GM19023 (cell line): ENCODE measurements around the gene SNORC.

Source experiments
- ATAC-seq: cut with Tn5 transposase; IDR thresholded peaks from one replicate; pipeline ENCODE4 v1.9.1; 2021; ENCODE audit warnings: mild to moderate bottlenecking, moderate library complexity; ENCODE audit not compliant: unreplicated experiment

Gene SNORC

DNA sequence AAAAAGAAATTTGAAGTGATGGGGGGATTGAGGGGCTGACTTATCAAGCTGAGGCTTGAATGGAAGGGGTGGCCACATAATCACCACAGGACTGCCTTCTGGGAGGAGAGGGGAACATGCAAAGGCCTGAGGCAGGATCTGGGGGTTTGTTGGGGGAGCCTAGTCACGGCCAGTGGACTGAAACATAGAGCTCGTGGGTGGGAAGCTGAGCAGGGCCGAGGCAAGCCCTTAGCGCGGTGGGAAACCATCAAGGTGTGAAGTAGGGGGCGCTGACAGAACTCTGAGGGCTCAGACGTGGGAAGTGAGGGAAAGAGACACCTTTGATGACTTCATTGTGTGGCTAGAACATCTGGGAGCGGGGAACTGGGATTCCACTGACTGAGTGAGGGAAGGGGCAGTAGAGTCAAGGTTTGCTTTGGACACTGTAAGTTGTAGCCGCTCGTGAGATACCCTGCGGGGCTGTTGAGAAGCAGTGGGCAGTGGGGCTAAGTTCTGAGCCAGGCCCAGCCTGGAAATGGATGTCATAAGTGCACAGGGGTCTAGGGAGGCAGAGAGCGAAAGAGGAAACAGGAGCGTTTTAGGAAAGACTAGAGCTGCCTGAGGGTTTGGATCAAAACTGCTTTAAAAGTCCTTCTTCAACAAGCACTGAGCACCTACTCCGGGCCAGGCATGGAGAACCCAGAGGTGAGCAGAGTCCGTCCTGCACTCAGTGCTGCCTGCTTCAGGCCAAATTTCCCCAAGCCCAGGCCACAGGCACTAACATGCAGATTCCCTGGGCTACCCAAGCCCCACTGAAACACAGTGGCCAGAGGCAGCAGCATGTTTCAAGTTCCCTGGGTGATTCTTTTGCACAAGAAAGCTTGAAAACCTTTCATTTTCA is 686 bp upstream of the SNORC start:
- no peak for ATAC-seq

DNA sequence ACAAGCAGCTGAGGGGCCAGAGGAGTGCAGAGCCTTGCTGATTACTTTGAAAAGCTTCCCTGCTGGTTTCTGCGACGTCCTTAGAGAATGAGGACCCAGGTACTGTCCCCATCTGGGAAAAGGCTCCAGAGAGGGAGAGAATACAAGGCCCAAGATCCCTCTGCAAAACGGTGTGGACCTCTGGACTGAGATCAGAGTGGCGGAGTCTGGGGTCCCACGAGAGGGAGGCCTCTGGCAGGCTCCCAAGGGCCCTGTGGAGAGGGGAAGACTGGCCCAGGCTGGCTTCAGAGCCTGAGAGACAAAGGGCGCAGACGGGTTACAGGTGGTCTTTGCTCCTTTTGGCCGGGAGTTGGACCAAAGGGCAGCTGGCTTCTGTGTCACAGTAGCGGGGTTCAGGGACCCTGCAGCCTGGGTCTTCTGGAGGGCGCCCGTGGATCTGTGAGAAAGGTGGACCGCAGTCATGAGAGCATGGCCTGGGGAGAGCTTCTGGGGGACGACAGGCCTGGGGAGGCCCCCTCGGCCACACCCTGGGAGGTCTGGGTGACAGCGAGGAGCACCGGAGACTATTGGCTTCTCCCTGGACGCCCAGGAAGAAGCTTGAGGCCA is 805 bp downstream of the SNORC start:
- no peak for ATAC-seq

DNA sequence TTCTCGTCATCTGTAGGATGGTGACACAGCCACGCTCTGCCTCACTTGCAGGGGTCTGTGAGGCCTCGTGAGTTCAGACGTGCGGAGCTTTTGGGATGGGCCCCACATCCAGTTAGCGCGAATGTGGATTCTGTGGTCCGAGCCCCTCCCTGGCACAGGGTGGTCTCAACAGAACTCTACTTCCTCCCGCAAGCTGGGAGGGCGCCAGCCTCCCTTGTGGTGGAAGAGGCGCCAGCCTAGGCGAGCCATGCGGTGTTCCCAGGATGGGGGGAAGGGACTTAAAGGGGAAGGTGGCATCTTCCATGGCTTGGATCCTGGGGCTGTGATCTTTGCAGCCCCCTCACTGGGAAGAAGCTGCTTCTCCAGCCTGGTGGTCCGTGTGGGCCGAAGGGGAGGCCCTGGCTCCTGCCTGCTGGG is 1.4 kb downstream of the SNORC start:
- no peak for ATAC-seq

DNA sequence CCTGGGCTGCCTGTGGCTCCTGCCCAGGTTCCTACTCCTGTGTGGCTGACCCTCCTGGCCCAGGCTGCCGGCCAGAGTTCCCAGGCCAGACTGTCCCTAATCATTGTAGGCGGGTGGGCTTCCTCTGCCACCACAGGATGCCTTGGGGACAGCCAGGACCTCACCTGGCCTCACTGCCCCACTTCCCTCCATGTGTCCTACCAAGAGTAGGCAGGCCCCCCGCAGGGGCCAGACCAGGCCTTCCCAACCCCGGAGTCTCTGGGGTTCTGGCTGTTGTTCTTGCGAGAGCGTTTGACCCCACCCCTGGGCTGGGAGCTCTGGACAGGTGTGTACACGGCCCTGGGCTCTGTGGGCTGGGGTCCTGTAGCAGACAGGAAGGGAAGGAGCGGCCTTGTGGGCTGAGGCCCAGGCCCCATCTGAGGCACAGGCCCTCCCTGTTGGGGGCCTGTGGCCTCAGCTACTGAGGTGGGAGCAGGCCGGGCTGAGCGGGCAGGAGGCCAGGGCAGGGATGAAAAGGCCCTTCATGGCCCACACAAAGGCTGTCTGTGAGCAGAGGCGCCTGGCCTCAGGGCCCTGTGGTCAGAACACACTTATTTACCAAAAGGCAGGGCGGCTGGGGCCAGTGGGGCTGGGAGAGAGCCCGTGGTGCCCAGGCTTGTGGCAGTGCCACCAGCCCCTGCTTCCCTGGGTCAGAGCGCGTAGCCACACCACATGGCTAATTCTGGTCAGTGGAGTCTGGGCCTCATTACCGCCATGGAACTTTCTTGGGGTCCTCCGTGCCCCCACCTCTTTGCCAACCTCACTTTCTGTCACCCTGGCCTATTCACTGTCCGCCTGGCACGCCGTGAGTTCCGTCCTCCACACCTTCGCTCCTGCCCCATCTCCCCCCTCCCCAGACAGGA is 2.0 kb downstream of the SNORC start:
- ATAC-seq, result no peak

DNA sequence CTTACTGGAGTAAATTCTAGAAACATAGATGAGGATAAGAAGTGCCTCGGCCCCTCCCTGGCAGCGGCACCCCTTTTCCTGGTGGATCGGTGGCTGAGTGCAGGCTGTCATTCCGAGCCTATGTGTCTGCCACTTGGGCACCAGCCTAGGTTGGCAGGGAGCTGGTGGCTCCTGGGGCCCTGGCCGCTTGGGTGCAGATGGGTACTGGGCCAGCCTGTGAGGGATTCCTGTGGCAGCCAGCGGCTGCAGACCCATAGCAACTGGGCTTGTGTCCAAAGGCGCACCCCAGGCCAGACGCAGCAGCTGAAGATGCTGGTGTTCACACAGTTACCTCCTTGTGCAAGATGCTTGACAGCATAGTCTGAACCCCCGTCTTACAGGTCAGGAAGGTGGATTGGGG is 2.8 kb downstream of the SNORC start:
- no peak for ATAC-seq

DNA sequence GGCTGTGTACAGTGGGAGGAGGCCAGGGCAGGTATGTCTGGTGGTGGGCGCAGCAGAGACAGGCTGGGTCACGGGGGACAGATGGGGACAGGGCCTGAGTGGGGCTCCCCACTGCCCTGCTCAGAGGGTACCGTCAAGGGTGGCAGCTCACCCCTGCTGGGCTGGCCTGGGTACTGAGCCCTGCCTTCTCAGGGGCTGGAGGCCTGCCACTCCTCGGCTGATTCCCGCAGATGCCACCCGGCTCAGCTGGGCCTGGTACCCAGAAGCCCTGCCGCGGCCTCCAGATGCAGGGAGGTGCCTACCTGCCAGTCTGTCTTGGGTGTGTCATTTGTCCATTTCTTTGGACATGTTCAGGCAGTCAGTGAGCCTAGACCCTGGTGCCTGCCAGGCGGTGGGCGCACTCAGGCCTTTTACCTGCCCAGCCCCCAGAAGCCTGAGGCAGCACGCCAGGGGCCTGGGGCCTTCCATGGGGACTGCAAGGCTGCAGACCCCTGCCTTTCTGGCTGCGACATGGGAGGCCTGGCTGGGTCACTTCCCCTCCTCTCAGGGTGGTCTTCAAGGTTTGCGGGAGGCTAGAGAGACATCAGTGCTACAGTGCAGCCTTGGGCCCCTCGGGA is 3.3 kb downstream of the SNORC start:
- ATAC-seq, result no peak

DNA sequence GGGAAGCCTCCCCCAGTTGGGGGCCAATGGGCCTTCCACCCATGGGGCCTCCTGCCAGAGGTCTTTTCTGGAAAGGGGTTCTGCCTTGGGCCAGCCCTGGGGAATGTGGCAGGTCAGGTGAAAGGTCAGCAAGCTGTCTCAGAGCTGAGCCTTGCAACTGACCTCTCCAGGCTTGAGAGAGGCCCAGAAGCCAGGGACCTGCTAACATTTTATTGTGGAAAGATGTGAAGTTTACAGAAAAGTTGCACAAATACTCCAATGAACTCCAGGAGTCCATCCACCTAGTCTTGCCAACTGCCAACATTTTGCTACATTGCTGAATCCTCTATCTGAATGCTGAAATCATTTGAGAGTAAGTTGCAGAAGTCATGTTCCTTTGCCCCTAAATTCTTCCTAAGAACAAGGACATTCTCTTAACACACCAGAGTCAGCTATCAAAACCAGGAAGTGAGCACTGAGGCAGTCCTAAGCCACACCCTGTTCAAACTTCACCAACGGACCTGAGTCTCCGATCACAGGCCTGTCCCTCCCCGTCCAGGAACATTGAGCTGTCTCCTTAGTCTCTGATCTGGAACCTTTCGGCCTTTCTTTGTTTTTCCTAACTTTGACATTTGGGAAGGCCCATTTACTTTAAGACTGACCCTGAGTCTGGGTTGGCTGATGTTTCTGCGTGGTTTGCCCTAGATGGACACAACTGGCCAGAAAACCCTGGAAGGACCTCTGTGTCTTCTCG is 4.0 kb downstream of the SNORC start:
- no peak for ATAC-seq

DNA sequence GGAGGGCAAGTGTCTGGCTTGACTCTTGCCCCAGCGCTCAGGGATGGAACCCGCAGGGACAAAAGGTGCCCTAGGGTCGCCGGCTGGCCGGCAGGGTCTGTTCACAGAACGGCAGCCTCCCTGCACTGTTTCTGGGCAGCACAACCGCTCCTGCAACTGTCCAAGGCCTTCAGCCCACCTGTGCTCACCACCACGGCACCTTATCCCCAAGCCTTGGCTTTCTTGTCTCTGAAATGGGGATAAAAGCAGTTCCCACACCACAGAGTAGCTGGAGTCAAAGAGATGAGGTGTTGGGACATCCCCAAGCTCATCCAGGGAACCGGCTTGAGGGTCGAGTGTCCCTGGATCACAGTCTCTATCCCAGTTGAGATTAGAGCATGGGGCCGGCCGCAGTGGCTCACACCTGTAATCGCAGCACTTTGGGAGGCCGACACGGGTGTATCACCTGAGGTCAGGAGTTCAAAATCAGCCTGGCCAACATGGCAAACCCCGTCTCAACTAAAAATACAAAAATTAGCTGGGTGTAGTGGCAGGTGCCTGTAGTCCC is 4.7 kb downstream of the SNORC start:
- ATAC-seq, result no peak

DNA sequence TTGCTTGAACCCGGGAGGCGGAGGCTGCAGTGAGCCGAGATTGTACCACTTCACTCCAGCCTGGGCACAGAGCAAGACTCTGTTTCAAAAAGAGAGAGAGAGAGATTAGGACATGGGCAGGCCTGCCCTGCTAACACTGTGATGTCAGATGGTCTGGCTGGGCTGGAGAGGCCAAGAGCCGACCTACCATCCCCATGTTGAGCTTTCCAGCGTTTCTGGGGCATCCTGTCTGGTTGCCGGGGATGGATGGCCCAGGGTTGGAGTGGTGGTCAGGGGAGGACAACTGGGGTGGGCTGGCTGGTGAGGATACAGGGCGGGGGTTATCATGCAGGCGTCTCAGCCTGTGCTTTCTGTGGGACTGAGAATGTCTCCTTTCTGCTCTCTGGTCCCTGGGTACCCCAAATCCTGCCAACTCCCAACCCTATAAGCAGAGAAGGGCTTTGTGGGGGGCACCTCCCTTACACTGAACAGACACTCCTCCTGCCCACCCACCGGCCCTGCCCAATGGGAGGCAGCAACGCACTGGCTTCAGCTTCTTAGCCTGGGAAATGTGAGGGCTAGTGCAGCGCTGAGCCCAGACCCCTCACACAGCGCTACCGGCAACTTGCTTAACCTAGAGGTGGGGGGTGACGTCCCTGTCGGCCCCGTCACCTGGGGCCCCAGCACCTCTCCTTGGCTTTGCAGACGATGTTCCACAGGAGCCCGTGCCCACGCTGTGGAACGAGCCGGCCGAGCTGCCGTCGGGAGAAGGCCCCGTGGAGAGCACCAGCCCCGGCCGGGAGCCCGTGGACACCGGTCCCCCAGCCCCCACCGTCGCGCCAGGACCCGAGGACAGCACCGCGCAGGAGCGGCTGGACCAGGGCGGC is 5.4 kb downstream of the SNORC start:
- ATAC-seq, result no peak

DNA sequence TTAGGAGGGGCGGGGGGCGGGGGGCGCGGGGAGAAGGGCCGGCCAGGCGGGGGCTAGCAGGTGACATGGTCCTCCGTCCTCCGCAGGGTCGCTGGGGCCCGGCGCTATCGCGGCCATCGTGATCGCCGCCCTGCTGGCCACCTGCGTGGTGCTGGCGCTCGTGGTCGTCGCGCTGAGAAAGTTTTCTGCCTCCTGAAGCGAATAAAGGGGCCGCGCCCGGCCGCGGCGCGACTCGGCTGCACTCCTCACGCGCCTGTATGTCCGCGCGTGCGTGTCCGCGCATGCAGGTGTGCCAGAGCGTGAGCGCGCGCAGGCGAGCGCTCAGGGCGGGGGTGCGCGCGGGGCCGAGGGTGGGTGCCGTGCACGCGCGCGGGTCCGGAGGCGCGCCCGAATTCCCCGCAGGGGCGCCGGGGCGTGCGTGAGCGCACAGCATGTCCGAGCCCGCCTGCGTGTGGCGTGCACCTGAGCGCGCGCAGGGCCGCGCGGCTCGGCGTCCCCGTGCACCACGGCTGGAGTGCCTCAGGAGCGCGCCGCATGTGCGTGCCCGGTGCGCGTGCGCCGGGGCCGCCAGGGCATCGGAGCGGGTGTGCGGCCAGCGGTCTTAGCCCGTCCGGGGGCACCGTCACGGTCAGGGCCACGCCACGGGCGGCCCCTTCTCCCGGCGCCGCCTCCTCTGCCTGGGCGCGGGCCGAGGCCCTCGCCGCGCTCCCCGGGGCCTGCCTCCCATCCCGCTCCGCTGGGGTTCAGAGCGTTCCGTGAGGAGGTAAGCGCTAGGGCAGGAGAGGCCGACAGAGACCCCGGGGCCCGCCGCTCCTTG is 6.3 kb downstream of the SNORC start:
- ATAC-seq, result no peak

DNA sequence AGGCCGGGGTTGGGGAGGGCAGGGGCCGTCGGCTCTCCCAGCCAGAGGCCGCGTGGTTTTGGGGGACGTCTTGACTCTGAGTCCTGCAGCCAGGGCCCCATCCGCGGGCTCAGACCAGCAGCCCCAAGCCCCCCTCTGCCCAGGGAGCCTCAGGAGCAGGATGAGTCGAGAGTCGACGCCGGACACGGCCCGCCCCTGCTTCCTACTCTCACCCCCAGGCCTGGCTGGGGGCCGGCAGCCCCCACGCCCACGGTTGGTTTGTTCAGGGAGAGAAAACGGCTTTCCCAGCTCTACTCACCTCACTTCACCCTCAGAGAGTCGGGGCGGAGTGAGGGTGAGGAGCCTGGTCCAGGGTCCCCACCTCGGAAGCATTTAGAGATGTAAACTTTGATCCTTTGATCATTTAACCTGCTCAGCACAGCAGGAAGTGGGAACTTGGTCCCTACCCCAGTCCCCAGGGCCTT is 6.9 kb downstream of the SNORC start:
- ATAC-seq, result no peak

DNA sequence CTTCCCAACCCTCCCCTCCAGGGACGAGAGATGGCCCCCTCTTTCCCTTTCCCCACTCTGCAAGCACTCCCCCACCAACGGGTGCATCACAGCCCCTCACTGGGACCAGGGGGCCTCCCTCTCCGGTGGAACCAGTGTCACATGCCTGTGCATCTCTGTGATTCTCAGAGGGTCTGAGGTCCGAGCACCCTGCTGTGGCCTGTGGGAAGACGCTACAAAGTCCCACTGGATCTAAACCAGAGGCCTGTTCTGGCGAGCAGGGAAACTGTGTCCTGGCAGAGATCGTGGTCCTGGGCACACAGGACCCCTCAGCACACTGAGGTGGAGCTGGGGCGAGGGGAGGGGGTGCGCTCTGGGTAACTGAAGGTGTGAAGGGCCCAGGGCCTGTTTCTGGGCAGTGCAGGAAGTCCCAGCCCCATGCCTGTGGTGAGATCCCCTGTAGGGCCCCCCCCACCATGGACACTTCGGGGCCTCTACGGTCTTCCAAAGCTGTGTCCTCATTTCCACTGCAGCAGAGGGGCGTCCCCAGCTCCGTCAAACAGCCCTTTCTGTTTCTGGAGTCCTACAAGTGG is 8.0 kb downstream of the SNORC start:
- no peak for ATAC-seq

DNA sequence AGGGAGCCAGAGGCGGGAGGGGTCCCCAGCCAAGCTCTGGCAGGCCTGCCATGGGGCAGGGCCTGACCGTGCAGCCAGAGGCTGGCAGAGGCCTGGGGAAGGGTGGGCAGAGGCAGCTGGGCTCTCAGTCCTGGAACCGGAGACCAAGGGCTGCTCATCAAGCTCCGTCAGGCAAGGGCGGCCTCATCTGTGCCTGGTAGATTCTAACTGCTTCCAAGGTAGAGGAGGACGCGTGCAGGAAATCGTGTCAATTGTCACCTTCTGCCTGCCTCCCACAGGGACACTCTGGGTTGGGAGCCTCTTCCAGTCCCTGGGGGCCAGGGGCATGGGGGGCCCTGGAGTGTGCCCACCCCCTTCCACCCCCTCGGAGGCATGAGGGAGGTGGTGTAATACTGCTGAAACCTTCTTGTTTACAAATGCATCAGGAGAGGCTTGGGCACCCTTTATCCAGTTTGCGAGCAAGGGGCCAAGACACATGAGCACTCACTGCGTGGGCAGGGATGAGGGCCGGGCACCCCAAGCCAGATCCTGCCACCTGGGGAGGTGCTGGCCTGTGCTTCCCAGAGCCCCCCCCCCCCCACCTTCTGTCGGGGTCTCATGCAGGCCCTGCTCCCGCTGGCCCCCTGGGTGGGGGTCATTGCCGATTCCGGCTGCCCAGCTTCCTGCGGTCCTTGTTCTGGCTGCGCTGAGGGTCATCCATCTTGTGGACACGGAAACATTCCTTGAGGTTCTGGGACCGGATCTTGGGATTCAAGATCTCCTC is 9.0 kb downstream of the SNORC start:
- ATAC-seq, result no peak

DNA sequence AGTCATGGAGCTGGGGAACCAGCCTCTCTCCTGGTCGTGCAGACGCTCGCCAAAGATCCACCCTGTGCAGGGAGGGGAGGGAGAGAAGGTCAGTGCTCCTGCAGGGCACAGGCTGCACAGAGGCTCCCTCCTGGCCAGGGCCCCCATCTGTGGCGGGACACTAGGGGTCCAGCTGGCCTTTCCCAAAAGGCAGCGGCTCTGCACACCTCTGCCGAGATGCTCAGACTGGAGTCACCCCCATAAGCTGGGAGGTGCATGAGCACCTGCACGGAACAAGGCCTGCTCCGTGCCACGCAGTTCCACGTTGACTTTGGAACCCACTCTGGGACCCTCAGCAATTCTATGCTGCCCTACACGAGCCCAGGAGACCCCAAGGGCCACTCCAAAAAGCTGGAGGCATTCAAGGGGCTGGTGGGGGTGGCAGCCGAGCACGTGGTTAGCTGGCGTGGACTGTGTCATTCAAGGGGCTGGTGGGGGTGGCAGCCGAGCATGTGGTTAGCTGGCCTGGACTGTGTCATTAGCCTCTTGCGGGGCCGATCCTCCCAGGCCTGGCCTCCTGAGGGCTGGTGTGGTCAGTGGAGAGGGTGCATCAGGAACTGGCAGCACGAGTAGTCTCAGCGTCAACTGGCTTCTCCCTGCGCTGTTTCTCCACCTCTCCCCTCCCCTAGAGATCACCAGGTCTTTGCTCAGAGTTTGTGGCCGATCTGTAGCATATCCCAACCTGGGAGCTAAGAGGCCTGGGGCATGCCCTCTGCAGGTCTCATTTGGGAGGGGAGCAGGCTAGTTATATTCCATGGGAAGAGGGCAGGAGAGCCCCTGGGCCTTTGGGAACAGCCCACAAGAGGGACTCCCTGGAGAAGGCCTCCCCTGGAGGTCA is 9.8 kb downstream of the SNORC start:
- no peak for ATAC-seq

DNA sequence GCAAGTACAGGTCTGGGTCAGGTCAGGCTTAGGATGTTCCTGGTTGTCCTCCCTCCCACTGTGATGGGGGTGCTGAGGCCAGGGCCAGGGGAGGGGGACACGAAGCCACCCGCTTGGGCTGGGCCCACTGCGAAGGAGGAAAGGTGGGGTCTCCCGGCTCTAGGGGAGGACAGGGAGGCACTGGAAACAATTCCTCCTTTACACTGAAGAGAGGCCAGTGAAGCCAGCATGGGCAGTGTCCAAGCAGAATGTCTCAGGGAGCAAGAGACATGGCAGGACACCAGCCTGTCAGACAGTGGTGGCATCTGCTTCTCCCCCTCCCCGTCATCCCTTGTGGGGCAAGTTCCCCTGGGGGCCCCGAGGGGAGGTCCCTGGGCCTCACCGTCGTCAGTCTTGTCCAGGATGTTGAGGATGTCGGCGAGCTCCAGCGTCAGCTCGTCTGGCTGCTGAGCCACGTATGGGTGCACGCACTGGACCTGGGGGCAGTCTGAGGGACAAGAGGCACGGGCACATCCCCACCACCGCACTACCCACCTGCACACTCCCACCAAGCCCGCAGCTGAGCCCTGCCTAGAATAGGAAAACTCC is 10.8 kb downstream of the SNORC start:
- no peak for ATAC-seq

DNA sequence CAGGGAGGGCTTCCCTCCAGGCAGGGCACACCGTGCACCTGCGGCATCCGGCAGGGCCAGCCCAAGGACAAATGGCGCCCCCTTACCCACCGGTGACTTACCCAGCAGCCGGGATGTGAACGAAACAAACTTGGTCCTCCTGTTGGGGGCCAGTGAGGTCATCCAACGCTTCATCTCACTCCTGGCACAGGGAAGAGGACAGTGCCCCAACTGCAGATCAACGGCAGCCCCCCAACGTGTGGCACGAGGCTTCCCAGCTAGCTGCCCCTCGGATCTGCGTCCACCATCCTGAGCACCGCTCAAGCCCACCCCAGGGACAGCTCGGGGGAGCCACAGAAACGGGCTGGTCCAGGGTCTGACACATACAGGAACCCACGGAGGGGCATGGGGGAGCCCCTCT is 12.0 kb downstream of the SNORC start:
- ATAC-seq, result no peak
